GM18499 (cell line): ENCODE results near the gene IRF3.
A peak's percentile ranks its signal among the peaks of the same experiment; 100 is the strongest.
"Not testable (repeated sequence)": the region's sequence is repeated elsewhere in the genome, so short reads cannot be mapped to it uniquely, and the experiment has no call there.

Source experiments
- ATAC-seq: cut with Tn5 transposase; IDR thresholded peaks from one replicate; pipeline ENCODE4 v1.9.1; 2021; ENCODE audit warnings: moderate number of reproducible peaks; ENCODE audit not compliant: insufficient read depth, unreplicated experiment

The IRF3 gene

GRCh38 chr19:49652551-49653465, 12.8 kb downstream of the IRF3 start:
- ATAC-seq = no peak

GRCh38 chr19:49651820-49652550, 13.7 kb downstream of the IRF3 start:
- no peak for ATAC-seq

- ATAC-seq = no peak
These were observed 14.4 kb downstream of the IRF3 start for GRCh38 chr19:49651029-49651819.

GRCh38 chr19:49646586-49646985, 19.1 kb downstream of the IRF3 start:
- ATAC-seq = no peak

GRCh38 chr19:49645995-49646394, 19.7 kb downstream of the IRF3 start:
- no peak for ATAC-seq

- ATAC-seq = no peak
These were observed 20.1 kb downstream of the IRF3 start for GRCh38 chr19:49645592-49645991.

- no peak for ATAC-seq
These were observed 22.2 kb downstream of the IRF3 start for GRCh38 chr19:49643466-49643865.

- ATAC-seq = no peak
These were observed 23.1 kb downstream of the IRF3 start for GRCh38 chr19:49642492-49643035.

- peak; percentile 40 for ATAC-seq
These were observed 23.8 kb downstream of the IRF3 start, which contains the start of gene SCAF1 for GRCh38 chr19:49641688-49642491. Gene SCAF1, plus strand, starts transcription at chr19:49642209. Its CDS starts 2,818 bp downstream, at chr19:49645027.

GRCh38 chr19:49640113-49640898, 25.4 kb downstream of the IRF3 start, which contains the start of gene RRAS:
Gene RRAS, minus strand, starts transcription at chr19:49640143. Its CDS starts 45 bp downstream, at chr19:49640098.
- peak; percentile 46 for ATAC-seq

- ATAC-seq = no peak
These were observed 26.1 kb downstream of the IRF3 start for GRCh38 chr19:49639401-49640112.

GRCh38 chr19:49637821-49638738, 27.6 kb downstream of the IRF3 start:
- ATAC-seq = no peak

GRCh38 chr19:49636233-49636932, 29.3 kb downstream of the IRF3 start:
- ATAC-seq = no peak

- ATAC-seq = no peak
These were observed 30.0 kb downstream of the IRF3 start for GRCh38 chr19:49635530-49636232.

- not testable (repeated sequence) for ATAC-seq
These were observed 32.4 kb downstream of the IRF3 start for GRCh38 chr19:49633273-49633672.

GRCh38 chr19:49632576-49632975, 33.1 kb downstream of the IRF3 start:
- ATAC-seq = no peak
